ENCODE results near the gene CELSR1.
A peak's percentile ranks its signal among the peaks of the same experiment; 100 is the strongest.

The CELSR1 gene

DNA sequence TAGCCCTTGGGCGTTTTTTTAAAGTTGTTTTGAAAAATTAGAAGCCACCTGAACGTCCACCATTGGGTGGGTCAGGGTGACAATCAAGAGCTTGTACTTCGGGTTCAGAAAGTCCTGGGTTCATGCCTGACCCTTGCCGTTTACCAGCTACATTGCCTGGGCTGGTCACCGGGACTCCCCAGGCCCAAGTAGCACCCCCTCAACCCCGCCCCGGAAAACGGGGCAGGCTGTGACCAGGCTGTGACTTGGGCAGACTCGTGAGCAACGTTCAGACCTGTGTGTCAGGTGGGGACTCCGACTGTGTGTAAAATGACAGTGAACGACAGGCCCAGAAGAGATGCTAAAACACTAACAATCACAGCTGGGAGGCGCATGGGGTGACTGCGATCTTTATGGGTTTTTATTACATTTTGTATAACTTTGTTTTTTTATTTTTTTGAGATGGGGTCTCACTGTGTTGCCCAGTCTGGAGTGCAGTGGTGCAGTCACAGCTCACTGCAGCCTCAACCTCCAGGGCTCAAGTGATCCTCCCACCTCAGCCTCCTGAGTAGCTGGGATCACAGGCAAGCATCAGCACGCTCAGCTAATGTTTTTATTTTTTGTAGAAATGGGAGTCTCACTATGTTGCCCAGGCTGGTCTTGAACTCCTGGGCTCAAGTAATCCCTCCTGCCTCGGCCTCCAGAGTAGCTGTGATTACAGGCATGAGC lies 145.1 kb downstream of the CELSR1 start:
- no peak for DNase-seq

GRCh38 chr22:46391486-46392136 lies 145.8 kb downstream of the CELSR1 start:
- DNase-seq: no peak

DNA sequence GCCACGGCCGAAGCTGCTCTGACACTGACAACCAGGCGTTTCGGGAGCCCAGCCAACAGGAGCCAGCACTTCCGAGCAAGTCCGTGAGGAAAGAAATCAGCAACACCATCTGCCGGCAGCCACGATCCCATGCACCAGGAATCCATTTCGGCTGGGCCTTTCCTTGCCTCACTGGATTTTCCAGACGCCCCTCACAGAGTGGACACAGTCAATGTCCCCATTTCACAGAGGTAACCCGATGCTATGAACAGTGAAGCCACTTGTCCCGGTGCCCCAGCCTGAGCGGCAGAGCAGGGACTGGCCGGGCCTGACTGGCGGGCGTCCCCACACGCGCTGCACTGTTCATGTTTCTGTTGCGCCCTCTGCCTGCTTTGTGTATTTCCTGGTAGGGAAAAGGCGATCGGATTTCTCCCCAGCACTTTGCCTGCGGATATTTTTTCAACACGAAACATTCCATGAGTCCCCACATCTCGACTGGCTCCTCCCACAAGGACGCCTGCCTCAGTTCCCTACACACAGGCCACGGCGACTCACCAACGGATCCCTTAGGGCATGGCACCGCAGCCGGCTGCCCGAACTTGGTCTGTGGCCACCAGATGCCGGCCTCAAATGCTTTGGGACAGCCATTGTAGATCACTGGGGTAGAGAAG lies 146.6 kb downstream of the CELSR1 start:
- peak; percentile 75 for DNase-seq

DNA sequence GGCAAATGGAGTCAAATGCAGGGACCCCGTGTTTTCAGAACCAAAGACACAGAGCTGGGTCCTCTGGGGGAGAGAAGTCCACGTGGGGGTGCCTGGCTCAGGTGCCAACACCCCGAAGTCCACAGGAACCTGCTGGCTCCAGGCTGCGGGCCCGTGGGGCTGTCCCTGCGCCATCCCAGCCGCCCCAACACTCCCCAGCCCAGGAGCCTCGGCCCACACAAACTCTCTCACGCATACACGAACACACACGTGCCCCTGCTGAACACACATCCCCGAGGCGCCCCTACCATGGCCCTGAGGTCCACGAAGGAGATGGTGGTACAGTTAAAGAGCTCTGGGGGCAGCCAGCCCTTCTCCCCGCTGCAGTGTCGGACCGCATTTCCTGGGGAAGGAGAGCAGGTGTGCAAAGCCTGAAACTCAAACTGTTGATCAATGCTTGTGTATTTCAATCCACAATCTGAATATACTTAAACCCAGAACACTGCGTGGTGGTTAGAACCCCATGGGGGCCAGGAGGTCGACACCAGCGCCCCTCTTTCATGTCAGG lies 147.2 kb downstream of the CELSR1 start:
- no peak for DNase-seq

GRCh38 chr22:46389081-46389480 lies 148.3 kb downstream of the CELSR1 start:
- peak; percentile 37 for DNase-seq

DNA sequence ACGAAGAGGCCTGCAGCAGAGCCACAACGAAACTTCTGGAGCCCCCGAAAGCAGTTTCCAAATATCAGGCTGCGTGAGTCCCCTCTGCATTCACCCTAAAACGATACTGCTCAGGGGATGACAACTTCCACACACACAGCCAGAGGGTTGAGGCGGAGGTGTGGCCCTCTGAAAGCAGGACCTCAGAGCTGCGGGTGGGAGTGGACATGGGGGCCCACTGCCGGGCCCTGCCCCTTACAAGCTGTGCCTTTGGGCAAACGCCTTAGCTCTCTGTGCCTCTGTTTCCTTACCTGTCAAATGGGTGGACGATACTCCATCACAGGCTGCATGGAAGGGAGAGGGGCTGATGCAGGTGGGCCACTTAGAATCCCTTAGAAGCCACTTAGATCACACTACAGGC lies 148.8 kb downstream of the CELSR1 start:
- no peak for DNase-seq

GRCh38 chr22:46387748-46388147 lies 149.7 kb downstream of the CELSR1 start:
- no peak for DNase-seq

GRCh38 chr22:46386312-46386711 lies 151.1 kb downstream of the CELSR1 start:
- DNase-seq: no peak

DNA sequence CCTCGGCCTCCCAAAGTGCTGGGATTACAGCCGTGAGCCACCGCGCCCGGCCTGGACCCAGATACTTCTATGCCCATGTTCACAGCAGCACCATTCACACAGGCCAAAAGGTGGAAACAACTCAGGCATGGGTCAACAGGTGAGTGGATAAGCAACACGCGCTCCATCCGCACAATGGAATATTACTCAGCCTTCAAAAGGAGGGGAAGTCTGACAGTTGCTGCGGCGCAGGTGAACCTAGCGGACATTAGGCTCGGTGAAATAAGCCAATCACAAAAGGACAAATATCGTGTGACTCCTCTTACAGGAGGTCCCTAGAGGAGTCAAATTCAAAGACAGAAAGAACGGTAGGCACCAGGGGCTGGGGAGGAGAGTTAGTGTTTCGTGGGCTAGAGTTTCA lies 154.9 kb downstream of the CELSR1 start:
- no peak for DNase-seq

- no peak for DNase-seq
These were observed 155.7 kb downstream of the CELSR1 start for GRCh38 chr22:46381731-46382130.

- DNase-seq: no peak
These were observed 156.3 kb downstream of the CELSR1 start for GRCh38 chr22:46381142-46381541.

DNA sequence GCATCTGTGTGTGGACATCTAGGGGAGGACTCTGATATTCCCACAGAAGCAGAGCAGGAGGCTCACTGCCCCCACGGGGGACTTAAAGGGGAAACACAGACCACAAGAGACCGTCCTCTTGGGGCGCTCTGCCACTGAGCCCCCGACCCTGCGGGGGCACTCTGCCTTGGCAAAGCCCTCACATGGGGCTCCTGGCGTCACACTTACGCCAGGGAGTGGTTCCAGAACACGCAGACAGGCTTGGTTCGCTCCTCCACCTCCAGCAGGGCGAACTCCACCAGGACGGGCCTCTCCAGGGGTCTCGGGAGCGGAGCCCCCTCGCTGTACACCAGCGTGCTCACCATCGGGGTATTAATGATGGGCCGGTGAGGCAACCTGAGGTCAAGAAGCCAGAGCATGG lies 156.8 kb downstream of the CELSR1 start:
- no peak for DNase-seq

DNA sequence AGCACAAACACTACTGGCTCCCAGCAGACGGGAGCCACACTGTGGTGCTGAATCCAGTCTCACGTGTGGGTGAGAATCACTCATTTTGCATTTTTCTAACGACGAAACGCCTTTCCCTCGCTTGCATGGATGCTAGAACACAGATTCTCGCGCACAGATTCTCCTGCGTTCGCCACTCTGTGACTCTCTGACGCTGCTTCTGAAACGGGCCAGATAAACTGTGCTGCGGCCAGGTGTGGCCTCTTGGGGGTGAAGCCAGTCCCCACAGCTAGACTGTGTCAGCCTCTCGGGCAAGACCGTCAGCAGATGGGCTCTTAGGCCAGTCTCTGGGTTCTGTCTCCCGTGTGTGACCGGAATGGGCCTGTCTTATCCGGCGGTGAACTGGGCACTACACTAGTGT lies 157.4 kb downstream of the CELSR1 start:
- no peak for DNase-seq

DNA sequence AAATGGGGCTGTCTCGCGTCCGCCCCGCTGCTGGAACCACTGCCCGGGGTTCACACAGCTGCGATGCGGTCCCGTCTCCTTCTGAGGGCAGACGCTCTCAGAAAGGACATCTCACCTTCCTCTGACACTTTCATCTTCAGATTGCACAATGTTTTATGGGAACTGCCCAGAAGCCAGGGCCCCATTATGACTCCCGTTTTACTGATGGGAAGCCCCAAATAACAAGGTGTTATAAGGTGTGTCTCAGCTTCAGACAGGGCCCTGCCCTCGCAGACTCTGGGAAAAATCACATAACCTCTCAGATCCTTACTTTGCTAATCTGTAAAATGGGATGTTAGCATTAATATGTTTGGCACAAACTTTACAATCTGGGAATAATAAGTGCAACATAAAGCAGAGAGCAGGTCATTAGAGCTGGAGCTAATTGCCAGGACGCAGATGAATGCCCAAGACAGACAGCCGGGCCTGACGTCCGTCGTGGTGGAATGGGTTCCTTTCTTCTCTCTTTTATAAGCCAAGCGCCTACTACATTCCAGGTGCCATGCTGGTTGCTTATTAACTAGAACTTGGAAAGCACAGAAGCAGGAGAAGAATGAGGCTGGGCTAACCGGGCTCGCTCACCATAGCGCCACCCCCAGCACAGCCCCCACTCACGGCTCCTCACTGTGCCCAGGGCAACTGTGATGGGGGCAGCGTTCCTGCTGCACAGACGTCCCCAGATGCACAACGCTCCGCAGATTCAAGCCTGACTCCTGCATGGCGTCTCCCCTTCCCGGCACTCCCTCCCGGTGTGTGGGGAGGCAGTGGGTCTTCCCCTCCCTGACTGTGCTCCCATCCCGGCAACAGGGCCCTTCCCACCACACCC lies 158.1 kb downstream of the CELSR1 start:
- no peak for DNase-seq

GRCh38 chr22:46378426-46379065 lies 158.9 kb downstream of the CELSR1 start:
- DNase-seq: no peak

DNA sequence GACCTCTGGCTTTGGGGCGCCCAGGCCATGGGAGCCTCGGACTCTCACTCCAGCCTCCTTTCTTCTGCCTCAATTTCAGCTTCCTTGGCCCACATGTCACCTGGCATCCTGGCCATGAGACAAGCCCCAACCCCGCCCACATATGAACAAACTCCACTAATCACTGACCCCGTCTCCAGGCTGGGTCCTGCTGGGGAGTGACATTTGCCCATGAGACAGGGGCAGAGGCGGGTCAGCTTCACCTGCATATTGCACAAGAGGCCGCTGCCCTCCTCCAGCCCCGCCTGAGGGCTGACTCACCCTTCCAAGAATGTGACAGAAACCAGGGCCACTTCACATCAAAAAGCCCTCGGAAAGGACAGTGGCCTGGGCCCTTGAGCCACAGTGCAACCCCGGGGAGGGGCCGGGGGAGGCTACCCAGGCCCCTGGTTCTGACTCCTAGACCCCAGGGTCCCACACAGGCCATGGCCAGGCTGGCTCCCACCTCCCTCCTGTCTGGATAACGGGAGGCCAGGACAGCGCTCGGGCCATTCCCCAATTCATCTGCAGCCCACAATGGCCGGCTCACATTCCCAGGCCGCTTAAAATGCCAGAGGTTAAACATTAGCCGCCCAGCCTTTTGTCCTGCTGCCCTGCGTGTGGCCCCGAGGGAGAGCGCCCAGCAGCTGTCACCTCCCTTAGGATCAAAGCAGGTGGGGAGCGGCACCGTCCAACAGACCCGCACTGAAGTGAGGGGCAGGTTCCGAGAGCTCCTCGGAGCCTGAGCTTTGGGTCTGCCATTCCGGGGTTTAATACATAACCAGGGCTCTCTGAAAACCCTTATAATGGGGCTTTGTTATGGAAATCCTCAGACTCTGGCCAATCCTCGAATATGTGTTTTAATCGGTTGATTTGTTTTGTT lies 159.6 kb downstream of the CELSR1 start:
- no peak for DNase-seq

- DNase-seq: no peak
These were observed 160.4 kb downstream of the CELSR1 start for GRCh38 chr22:46376908-46377524.

DNA sequence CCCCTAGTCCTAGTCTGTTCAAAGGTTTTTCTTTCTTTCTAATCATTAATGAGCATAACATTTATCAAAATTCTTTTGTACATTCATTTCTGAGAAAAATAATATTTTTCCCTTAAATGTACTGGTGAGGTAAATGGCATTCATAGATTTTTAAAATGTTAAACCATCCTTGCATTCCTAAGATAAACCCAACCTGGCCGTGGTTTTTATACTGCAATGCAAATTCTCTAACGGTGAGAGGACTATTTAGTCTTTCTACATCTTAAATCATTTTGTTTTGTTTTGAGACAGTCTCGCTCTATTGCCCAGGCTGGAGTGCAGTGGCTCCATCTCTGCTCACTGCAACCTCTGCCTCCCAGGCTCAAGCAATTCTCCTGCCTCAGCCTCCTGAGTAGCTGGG lies 161.3 kb downstream of the CELSR1 start:
- DNase-seq: no peak

DNA sequence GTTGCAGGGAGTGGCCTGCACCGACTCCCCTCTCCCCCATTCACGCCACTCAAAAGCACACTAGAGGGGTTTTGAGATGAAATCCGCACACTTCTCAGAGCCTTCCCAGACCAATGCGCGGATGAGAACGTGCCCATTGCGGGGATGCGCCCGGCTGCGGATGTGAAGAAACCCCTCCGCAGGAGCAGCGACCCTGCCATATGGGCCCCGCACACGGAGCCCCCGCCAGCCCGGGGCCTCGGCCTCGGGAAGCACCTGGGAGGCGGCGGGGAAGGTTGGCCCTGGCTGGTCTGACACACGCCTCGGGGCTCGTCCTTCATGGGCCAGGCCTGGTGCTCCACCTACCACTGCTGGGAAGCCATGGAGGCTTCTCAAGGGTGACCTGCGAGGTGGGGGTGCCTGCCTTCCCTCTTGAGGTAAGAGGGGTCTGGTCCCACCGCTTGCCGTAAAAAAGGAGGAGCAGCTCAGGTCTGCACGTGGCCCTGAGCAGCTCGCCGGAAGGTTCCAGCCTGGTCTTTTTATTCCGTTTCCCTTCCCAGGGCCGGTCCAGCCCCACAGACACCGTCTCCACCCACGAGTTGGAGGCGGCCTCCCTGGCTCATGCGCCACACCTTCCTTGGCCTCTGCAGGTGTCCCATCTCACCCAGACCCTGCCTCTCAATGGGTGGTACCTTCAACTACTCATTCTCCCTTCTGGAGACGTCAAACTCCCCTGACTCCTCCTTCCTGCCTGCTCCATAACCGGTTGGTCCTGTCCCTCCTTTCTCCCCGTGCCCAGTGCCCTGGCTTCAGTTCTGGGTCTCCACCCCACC lies 162.6 kb downstream of the CELSR1 start:
- DNase-seq: no peak
